ENCODE measurements around the gene PKNOX1.
"Not testable (repeated sequence)": the region's sequence is repeated elsewhere in the genome, so short reads cannot be mapped to it uniquely, and the experiment has no call there.

Gene PKNOX1

DNA sequence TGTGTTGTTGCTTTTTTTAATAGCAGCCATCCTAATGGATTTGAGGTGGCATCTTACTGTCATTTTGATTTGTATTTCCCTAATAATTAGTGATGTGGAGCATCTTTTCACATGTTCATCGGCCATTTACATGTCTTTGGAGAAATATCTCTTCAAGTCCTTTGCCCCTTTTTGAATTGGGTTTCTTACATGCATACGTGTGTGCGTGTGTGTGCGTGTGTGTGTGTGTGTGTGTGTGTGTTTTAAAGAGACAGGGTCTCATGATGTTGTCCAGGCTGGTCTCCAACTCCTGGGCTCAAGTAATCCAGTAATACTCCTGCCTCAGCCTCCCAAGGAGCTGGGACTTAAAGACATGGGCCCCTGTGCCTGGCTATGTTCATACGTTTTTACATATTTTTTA is 9.5 kb downstream of the PKNOX1 start:
- no peak for DNase-seq (ENCODE audit: low read depth in 2 of 2)

DNA sequence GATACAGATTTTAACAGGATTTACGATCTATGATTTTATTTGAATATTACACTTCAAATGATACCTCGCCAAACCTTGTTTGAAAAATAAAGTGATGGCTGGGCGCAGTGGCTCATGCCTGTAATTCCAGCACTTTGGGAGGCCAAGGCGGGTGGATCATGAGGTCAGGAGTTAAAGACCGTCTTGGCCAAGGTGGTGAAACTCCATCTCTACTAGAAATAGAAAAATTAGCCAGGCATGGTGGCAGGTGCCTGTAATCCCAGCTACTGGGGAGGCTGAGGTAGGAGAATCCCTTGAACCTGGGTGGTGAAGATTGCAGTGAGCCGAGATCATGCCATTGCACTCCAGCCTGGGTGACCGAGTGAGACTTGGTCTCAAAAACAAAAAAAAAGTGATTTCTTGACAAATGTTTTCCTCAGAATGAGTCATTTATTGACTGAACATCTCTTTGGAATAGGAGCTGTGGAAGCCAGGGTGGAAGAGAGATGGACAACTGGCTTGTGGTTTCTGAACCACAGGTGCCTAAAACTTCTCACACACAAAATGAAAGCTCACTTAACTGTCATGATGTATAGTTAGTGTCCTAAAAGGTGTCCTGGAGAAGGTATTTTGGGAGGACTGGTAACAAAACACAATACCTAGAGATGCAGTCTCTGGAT is 11.9 kb downstream of the PKNOX1 start:
- DNase-seq (ENCODE audit: low read depth in 2 of 2): no peak

DNA sequence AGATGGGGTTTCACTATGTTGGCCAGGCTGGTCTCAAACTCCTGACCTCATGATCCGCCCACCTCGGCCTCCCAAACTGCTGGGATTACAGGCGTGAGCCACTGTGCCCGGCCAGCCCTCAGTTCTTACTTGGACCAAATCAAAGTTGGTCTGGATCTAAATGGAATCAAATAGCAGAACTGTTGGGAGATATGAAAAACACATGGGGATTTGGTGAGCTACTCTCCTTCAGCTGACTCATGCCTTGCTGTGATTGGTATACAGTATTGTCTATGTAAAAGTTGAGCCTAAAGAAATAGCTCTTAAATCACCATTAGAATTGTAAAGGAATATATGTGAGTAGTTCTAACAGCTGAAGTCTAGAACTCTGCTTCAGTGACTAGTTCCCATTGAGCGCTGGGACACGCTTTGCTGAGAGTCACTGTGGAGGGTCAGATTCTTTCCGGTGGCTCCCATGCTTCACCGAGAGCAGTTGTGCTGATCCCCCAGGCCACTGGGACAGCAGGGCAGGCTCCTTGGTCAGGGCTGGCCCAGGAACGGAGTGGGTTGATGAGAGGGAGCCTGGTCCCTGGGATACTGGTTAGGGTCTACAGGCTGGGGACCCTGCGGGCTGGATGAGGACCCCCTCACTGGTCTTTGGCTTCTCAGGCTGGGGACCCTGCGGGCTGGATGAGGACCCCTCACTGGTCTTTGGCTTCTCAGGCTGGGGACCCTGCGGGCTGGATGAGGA is 14.0 kb downstream of the PKNOX1 start:
- DNase-seq (ENCODE audit: low read depth in 2 of 2): peak in 1 of 2 experiments; percentile 42

DNA sequence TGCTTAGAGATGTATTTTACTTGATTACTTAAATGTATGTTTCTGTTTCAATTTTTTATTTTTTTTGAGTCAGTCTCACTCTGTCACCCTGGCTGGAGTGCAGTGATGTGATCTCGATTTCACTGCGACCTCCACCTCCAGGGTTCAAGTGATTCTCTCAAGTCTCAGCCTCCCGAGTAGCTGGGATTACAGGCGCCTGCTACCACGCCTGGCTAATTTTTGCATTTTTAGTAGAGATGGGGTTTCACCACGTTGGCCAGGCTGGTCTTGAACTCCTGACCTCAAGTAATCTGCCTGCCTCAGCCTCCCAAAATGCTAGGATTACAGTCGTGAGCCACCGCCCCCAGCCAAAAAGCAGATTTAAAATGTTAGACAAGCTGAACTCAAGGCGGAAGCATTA is 15.0 kb downstream of the PKNOX1 start:
- DNase-seq (ENCODE audit: low read depth in 2 of 2): not testable (repeated sequence)

DNA sequence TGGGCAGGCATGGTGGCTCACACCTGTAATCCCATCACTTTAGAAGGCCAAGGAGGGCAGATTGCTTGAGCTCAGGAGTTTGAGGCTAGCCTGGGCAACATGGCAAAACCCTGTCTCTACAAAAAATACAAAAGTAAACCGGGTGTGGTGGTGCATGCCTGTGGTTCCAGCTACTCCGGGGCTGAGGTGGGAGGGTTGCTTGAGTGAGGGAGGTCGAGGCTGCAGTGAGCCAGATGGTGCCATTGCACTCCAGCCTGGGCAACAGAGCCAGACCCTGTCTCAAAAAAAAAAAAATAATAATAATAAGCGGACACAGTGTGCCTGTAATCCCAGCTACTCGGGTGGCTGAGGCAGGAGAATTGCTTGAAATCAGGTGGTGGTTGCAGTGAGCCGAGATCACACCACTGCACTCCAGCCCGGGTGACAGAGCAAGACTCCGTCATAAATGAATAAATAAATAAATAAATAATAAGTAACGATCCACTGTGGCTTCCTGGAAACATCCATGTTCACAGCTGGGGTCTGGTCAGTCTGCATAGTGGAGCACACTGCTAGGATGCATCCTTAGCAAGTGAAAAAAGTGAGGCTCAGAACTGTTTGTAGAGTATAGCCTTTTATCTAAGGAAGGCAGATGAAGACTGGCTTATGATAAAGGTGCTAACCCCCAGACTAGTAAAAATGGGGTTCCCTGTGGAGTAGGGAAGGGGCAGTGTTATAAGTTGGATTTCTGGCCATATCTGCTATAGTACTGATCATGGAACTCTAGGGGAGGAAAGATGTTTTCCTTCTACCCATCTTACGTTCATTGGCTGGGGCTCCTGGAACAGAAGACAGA is 15.7 kb downstream of the PKNOX1 start:
- no peak for DNase-seq (ENCODE audit: low read depth in 2 of 2)

DNA sequence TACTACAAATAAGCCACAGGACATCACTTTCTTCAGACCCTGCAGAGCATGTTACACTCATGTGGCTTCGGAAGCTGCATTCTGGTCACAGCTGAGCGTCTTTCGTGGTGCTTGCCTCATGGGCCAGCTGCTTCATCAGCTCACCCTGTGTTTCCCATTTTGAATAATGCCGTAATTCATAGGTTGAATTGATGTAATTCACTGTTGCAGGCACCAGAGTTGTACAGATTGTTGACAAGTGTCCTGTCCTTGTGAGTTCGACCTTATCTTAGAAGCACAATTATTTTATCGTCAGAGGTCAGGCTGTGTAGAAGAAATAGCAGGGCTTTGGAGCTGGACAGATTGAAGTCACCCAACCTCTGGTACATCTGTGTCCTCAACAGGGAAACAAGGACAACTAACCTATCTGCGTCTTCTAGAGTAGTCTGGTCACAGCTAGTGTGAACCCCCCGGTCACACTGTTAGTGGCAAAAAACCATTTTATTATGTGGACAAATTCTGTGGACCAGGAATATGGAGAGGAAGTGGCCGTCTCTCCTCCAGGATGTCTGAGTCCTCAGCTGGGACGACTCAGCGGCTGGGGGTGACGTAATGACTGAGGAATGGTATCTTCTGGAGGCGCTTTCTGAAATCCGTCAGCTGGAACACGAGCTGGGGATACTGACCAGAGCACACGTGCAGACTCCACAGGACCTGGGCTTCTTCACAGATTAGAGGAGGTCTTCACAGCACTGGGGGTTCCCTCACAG is 17.8 kb downstream of the PKNOX1 start:
- peak; percentile 55 to 58 for DNase-seq (ENCODE audit: low read depth in 2 of 2)

DNA sequence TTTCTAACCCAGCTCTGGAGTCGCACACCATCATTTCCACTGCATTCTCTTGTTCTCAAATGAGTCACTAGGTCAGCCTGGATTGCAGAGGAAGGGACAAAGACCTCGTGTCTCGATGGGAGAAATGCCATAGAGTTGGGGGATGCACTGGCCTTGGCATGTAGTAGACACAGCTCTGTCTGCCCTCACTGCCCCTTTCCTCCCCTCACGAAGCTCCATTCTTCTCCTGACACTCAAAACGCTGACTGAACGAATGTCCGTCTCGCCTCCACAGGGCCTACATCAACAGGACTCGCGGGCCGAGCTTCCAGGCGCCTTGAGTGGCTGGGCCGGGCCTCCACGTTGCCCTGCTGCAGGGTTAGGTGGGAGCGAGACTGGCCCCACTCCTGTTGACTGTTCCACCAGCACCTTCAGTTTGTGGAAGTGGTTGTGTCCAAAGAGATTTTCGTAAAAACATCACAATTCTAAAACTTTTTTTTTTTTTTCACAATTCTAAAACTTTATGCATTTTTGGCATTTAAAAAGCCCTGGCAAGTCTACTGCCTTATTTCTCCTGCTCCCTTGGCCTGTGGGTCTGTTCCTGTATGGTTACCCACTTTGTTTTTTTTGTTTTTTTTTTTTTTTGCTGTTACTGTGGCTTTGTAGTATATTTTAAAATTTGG is 18.8 kb downstream of the PKNOX1 start:
- DNase-seq (ENCODE audit: low read depth in 2 of 2): no peak

DNA sequence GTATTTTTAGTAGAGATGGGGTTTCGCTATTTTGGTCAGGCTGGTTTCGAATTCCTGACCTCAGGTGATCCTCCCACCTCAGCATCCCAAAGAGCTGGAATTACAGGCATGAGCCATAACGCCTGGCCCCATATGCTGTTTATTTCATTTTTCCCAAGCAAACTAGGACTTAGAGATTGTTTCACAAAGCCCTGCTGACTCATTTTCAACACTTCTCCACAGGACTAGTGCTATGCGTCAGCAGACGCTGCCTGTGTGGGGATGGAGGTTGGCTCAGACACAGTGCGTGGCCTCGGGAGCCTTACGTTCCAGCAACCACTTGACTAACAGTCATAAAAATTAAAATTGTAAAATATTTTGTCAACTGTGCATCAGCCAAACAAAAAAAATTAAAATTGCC is 22.7 kb downstream of the PKNOX1 start:
- peak; percentile 78 to 81 for DNase-seq (ENCODE audit: low read depth in 2 of 2)

DNA sequence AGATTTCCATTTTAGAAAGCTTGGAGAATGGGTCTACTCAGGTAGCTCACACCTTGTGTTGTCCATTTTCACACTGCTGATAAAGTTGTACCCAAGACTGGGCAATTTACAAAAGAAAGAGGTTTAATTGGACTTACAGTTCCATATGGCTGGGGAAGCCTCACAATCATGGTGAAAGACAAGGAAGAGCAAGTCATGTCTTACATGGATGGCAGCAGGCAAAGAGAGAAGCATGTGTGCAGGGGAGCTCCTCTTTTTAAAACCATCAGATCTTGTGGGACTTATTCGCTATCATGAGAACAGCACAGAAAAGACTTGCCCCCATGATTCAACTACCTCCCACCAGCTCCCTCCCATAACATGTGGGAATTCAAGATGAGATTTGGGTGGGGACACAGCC is 23.6 kb downstream of the PKNOX1 start:
- DNase-seq (ENCODE audit: low read depth in 2 of 2): not testable (repeated sequence)

DNA sequence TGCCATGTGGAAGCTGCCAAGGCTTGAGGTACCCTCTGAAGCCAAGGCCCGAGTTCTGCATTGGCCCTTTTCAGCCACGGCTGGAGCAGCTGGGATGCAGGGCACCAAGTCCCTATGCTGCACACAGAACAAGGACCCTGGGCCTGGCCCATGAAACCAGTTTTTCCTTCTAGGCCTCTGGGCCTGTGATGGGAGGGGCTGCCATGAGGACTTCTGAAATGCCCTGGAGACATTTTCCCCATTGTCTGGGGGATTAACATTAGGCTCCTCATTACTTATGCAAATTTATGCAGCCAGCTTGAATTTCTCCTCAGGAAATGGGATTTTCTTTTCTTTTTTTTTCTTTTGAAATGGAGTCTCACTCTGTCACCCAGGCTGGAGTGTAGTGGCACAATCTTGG is 24.8 kb downstream of the PKNOX1 start:
- not testable (repeated sequence) for DNase-seq (ENCODE audit: low read depth in 2 of 2)

DNA sequence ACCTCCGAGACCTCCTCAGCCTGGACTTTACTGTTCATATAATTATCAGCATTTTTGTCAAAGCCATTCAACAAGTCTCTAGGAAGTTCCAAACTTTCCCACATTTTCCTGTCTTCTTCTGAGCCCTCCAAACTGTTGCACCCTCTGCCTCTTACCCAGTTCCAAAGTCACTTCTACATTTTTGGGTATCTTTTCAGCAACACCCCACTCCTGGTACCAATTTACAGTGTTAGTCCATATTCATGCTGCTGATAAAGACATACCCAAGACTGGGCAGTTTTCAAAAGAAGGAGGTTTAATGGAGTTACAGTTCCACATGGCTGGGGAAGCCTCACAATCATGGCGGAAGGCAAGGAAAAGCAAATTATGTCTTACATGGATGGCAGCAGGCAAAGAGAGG is 25.7 kb downstream of the PKNOX1 start:
- DNase-seq (ENCODE audit: low read depth in 2 of 2): not testable (repeated sequence)

DNA sequence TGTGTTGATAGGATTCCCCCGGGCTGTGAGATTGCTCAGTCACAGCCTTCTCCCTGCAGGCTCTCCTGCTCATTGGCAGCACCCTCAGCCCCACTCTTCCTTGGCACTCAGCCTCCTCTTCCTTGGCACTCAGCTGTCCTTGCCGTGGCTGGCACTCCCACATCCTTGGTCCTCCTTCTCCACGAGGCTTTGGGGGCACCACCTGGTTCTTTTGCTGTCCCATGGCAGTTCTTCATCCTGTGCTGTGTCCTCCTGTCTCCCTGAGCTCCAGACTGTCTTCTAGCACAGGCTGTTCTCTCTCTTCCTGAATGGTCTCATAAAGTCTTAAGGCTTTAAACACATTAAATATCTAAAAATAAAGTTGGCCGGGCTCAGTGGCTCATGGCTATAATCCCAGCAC is 27.0 kb downstream of the PKNOX1 start:
- no peak for DNase-seq (ENCODE audit: low read depth in 2 of 2)

DNA sequence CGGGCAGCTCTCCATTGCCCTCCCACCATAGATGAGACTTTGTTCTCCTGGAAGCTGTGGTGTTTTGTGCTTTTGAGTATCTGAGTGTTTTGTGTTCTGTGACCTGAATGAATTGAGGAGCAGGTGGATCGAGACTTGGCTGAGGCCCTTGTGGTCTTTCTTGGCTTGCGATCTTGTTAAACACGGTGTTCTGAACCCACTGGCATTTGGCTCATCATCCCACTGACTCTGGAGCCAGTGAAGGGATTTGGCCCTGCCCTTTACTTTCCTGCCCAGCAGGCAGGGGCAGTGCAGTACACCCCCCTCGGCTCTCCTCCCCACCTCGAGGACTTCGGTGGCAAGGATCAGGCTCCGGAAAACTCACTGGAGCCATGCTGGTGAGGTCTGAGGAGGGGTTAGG is 30.6 kb downstream of the PKNOX1 start:
- DNase-seq (ENCODE audit: low read depth in 2 of 2): no peak

DNA sequence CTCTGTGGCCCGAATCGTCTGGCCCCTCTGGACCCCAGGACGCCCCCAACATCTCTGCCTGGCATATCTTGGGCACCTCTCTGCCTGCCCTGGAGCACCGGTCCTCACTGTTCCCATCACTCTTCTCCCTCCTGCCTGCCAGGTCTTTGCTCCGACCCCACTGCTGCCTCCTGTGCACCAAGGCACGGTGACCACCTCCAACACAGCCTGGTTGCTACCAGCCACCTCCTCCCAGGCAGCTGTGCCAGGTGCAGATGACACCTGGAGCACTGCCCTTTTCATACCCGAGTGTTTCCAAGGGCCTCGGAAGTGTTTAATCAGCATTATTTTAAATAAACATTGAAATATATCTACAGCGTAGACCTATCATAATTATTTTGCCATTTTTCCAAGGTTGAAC is 31.3 kb downstream of the PKNOX1 start:
- no peak for DNase-seq (ENCODE audit: low read depth in 2 of 2)

DNA sequence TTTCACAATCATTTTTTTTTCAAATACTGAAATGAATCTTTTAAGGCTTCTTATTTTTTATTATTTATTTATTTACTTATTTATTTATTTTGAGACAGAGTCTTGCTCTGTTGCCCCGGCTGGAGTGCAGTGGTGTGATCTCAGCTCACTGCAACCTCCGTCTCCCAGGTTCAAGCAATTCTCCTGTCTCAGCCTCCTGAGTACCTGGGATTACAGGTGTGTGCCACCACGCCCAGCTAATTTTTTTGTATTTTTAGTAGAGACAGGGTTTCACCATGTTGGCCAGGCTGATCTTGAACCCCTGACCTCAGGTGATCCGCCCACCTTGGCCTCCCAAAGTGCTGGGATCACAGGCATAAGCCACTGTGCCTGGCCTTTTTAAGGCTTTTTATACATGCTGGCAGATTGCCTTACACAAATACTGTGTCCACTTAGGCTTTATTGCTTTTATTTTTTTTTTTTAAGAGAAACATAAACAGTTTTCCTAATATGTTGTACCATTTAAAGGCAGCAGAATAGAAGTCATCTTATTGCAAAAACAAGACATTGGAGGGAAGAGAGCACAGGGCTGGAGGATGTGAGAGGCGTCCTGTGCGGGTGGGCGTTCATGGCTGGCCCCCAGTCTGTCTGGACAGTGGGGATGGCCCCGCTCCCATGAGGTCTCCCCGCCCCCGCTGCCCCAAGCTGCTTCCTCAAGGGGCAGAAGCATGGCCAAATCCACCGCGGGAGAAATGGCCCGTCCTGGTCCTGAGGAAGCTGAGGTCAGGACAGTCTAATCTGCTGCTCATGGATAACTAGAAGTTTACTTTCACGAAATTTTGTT is 31.9 kb downstream of the PKNOX1 start:
- DNase-seq (ENCODE audit: low read depth in 2 of 2): not testable (repeated sequence)

DNA sequence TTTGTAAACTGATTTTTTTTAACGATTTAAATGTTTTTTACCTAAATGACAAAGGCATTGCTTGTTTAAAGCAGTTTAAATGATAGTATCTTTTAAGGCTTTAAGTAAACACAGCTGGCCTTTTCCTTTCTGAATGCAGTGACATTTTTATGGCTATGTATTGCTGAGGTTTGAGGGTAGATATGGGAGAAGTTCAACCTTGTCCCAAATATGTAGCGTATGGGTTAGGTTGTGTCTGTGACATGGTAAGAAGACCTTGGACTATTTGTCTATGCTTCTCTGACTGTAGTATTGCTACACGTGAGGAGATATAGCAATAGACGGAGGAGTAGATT is 32.5 kb downstream of the PKNOX1 start:
- no peak for DNase-seq (ENCODE audit: low read depth in 2 of 2)

DNA sequence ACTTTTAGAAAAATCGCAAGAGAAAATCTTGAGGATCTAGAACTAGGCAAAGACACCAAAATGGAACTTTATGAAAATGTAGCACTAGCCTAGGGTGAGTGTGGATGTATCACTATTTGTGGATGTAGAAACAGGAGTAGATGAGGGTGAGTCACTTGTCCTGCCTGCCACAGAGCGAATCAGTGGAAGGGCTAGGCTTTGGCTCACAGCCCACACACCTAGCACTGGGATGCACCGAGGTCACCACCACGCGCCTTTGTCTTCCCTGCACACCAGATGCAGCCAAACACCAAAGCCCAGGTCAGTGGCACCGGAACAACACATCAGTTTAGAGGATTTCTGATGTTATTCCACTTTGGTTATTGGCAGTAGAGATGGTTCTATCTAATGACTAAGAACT is 38.2 kb downstream of the PKNOX1 start:
- DNase-seq (ENCODE audit: low read depth in 2 of 2): no peak

DNA sequence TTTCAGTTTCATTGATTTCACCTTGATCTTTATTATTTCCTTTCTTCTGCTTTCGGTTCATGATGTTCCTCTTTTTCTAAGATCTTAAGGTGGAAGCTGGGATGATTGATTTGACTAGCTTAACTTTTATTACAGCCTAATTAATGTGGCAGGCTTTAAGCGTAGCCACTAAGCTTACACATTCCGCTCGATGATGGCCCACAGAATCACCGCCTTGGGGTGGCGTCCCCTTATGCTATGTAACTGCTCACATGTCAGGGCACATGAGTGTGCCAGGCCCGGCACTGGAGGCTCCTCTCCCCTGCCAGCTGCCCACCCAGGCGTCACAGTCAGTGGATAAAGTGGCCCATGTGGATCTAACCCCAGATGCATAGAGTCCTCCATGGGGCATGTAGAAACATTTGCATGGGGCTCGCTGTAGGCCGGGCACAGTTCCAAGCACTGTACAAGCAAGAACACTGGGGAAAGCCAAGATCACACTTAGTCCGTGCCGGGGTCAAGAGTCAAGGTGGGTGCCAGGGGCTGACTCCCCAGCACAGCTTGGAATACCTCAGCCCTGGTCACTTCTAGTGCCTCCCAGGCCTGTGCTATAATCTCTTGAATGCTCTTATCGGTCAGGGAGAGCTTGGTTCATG is 41.7 kb downstream of the PKNOX1 start:
- DNase-seq (ENCODE audit: low read depth in 2 of 2): no peak

DNA sequence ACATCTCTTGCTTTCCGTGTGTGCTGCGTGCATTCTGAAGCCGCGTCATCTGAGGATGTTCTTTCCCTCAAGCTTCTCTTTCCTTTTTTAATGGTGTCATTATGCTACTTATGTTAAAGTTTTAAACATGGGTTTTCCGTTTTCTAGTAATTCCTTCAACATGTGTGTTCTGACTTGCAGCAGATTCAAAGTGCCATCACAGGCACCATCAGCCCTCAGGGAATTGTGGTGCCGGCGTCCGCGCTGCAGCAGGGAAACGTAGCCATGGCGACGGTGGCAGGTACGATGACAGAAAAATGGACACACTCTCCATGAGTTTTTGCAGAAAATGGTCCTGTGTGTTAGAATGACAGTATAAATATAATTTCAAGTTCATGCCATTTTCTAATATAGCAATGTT is 42.4 kb downstream of the PKNOX1 start:
- no peak for DNase-seq (ENCODE audit: low read depth in 2 of 2)

DNA sequence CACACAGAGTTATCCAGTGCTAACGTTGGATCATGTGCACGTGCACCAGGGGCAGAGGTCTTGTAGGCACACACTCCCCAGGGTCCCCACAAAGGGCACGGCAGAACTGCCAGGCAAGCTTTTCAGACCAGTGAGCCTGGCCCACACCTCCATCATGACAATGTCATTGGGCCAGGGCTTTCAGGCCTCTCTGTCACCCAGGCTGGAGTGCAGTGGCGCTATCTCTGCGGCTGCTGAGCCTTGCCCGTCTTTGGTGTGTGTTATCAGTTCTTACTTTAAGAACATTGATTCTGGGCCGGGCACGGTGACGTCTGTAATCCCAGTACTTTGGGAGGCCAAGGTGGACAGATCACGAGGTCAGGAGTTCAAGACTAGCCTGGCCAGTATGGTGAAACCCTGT is 44.2 kb downstream of the PKNOX1 start:
- DNase-seq (ENCODE audit: low read depth in 2 of 2): no peak

All from fibroblast of skin of left biceps (primary cell).